ENCODE data around the gene PRAMEF6.
"Not testable (repeated sequence)": the region's sequence is repeated elsewhere in the genome, so short reads cannot be mapped to it uniquely, and the experiment has no call there.

Gene PRAMEF6

GRCh38 chr1:12947480-12947879, at the start of gene PRAMEF6:
TSS of gene PRAMEF6 (minus strand) at chr1:12947580. CDS start at chr1:12942518, 5,062 bp downstream.
- DNase-seq = not testable (repeated sequence)

- DNase-seq = not testable (repeated sequence)
Observed at GRCh38 chr1:12924368-12924767, 23.0 kb downstream of the PRAMEF6 start.

- DNase-seq = not testable (repeated sequence)
Observed at GRCh38 chr1:12921749-12922148, 25.6 kb downstream of the PRAMEF6 start.

- not testable (repeated sequence) for DNase-seq
Observed at GRCh38 chr1:12916310-12916709, 31.1 kb downstream of the PRAMEF6 start, which contains the start of gene PRAMEF7. TSS of gene PRAMEF7 (plus strand) at chr1:12916610. CDS start at chr1:12917693, 1,083 bp downstream.

GRCh38 chr1:12903793-12904572, 43.4 kb downstream of the PRAMEF6 start:
- not testable (repeated sequence) for DNase-seq

GRCh38 chr1:12899186-12899585, 48.2 kb downstream of the PRAMEF6 start:
- DNase-seq = not testable (repeated sequence)

- DNase-seq = not testable (repeated sequence)
Observed at GRCh38 chr1:12898170-12898569, 49.2 kb downstream of the PRAMEF6 start, which contains the start of gene PRAMEF10. TSS of gene PRAMEF10 (minus strand) at chr1:12898270. CDS start at chr1:12895847, 2,423 bp downstream.

All from retina (tissue), 1 donor.